IMR-90 (cell line): ENCODE measurements around the gene SCFD1. TPM values are rescaled to one million over a fixed set of nuclear protein-coding genes. Genes with fewer than 3 reads are reported as not detected.

Experiments used
- ATAC-seq: fragments of 200-7000 bp; cut with Tn5 transposase; 2 replicates; pipeline ENCODE4 v1.9.1; 2020; ENCODE audit warnings: low read depth, mild to moderate bottlenecking, moderate library complexity
- BruUV-seq: library from RNA; stranded (reverse); fragments of 400-500 nt; replicated peaks from 2 replicates; lab custom pipeline; 2021; lab: Mats Ljungman, UMichigan
- CTCF ChIA-PET: fragments of 300-600 bp; formaldehyde crosslinking; extraction: SDS; loops from one replicate; lab custom pipeline; 2021; ENCODE audit warnings: antibody characterized with exemption; lab: Yijun Ruan, JAX
- POLR2A ChIA-PET: fragments of 300-600 bp; sonication (Branson Sonifier 250); formaldehyde crosslinking; loops from one replicate; lab custom pipeline; 2022; ENCODE audit warnings: antibody characterized with exemption; ENCODE audit not compliant: unreplicated experiment; lab: Charles Lee
- DNase-seq: peaks from one replicate; pipeline ENCODE4 v3.0.0; 2013
- H2AFZ ChIP-seq: replicated peaks from 2 replicates; pipeline ENCODE3; 2013; ENCODE audit warnings: low read length, mild to moderate bottlenecking; ENCODE audit not compliant: poor library complexity
- H2AK5ac ChIP-seq: 2 replicates; pipeline ENCODE4 v1.6.1; 2013; ENCODE audit warnings: low read depth, low read length, inconsistent platforms
- H2AK9ac ChIP-seq: replicated peaks from 2 replicates; pipeline ENCODE3; 2013; ENCODE audit warnings: mild to moderate bottlenecking, low read depth, low read length, moderate library complexity; ENCODE audit not compliant: poor library complexity
- H2BK120ac ChIP-seq: 2 replicates; pipeline ENCODE4 v1.6.1; 2013; ENCODE audit warnings: low read depth, low read length, inconsistent platforms
- H2BK15ac ChIP-seq: 3 replicates; pipeline ENCODE4 v1.6.1; 2013; ENCODE audit warnings: low read depth, low read length, inconsistent platforms
- H2BK20ac ChIP-seq: 2 replicates; pipeline ENCODE4 v1.6.1; 2013; ENCODE audit warnings: low read depth, mild to moderate bottlenecking, inconsistent platforms, low read length, moderate library complexity
- H2BK5ac ChIP-seq: 2 replicates; pipeline ENCODE4 v1.6.1; 2013; ENCODE audit warnings: mild to moderate bottlenecking, low read depth, low read length, inconsistent platforms; ENCODE audit not compliant: poor library complexity, severe bottlenecking
- H3K14ac ChIP-seq: replicated peaks from 2 replicates; pipeline ENCODE4 v1.6.1; 2013; ENCODE audit warnings: low read depth, low read length, inconsistent platforms
- H3K18ac ChIP-seq: 2 replicates; pipeline ENCODE4 v1.6.1; 2013; ENCODE audit warnings: low read depth, low read length, control low read depth
- H3K23ac ChIP-seq: 2 replicates; pipeline ENCODE4 v1.6.1; 2013; ENCODE audit warnings: low read depth, low read length, inconsistent platforms
- H3K27ac ChIP-seq: 2 replicates; pipeline ENCODE4 v1.5.1; 2013; ENCODE audit warnings: mild to moderate bottlenecking, control low read depth, low read length; ENCODE audit not compliant: insufficient read depth
- H3K27me3 ChIP-seq: 2 replicates; pipeline ENCODE4 v1.6.1; 2013; ENCODE audit warnings: low read length; ENCODE audit not compliant: control insufficient read depth, insufficient read depth
- H3K36me3 ChIP-seq: 2 replicates; pipeline ENCODE4 v1.6.1; 2013; ENCODE audit warnings: low read length, mixed read lengths; ENCODE audit not compliant: control insufficient read depth, insufficient read depth
- H3K4ac ChIP-seq: 2 replicates; pipeline ENCODE4 v1.6.1; 2013; ENCODE audit warnings: low read depth, low read length, inconsistent platforms
- H3K4me1 ChIP-seq: 2 replicates; pipeline ENCODE4 v1.6.1; 2013; ENCODE audit warnings: low read length, mixed read lengths; ENCODE audit not compliant: control insufficient read depth, insufficient read depth
- H3K4me2 ChIP-seq: 2 replicates; pipeline ENCODE4 v1.6.1; 2013; ENCODE audit warnings: low read depth, mild to moderate bottlenecking, control low read depth, low read length, moderate library complexity
- H3K4me3 ChIP-seq: 2 replicates; pipeline ENCODE4 v1.5.1; 2013; ENCODE audit warnings: low read depth, mild to moderate bottlenecking, control low read depth, low read length, moderate library complexity; ENCODE audit not compliant: insufficient read depth
- H3K56ac ChIP-seq: 2 replicates; pipeline ENCODE4 v1.6.1; 2013; ENCODE audit warnings: low read length, inconsistent platforms; ENCODE audit not compliant: insufficient read depth; ENCODE audit errors: extremely low read depth
- H3K79me1 ChIP-seq, 2 experiments: 2 replicates each; pipeline ENCODE4 v1.6.1; 2013; ENCODE audit warnings: low read length in 2 of 2, inconsistent platforms in 1 of 2, low read depth in 1 of 2
- H3K9ac ChIP-seq: 2 replicates; pipeline ENCODE4 v1.6.1; 2013; ENCODE audit warnings: low read depth, low read length, control low read depth
- H3K9me1 ChIP-seq: 2 replicates; pipeline ENCODE4 v1.6.1; 2013; ENCODE audit warnings: low read length, inconsistent platforms; ENCODE audit not compliant: insufficient read depth
- H3K9me3 ChIP-seq: 2 replicates; pipeline ENCODE4 v1.6.1; 2013; ENCODE audit warnings: low read length; ENCODE audit not compliant: control insufficient read depth, insufficient read depth
- H4K20me1 ChIP-seq: 2 replicates; pipeline ENCODE4 v1.6.1; 2013; ENCODE audit warnings: low read length, inconsistent platforms; ENCODE audit not compliant: insufficient read depth
- H4K5ac ChIP-seq: 2 replicates; pipeline ENCODE4 v1.6.1; 2013; ENCODE audit warnings: mild to moderate bottlenecking, low read depth, low read length, control low read depth
- H4K8ac ChIP-seq, 2 experiments: 2 replicates each; pipeline ENCODE4 v1.6.1; 2013; ENCODE audit warnings: low read depth in 2 of 2, low read length in 2 of 2, control low read depth in 1 of 2, inconsistent platforms in 1 of 2
- H4K91ac ChIP-seq: 2 replicates; pipeline ENCODE4 v1.6.1; 2013; ENCODE audit warnings: low read depth, low read length, inconsistent platforms; ENCODE audit not compliant: insufficient read depth
- BHLHE40 ChIP-seq: fragments of 150-350 bp; IDR thresholded peaks from 2 replicates; pipeline ENCODE4 v1.6.1; 2016; ENCODE audit warnings: mild to moderate bottlenecking, low read depth, low read length
- MAZ ChIP-seq: IDR thresholded peaks from 2 replicates; pipeline ENCODE4 v1.6.1; 2012; ENCODE audit warnings: low read depth, mild to moderate bottlenecking, low read length, improper control_type of control experiment, moderate library complexity, borderline replicate concordance
- RAD21 ChIP-seq: IDR thresholded peaks from 2 replicates; pipeline ENCODE4 v1.6.1; 2012; ENCODE audit warnings: low read length, improper control_type of control experiment
- RCOR1 ChIP-seq: IDR thresholded peaks from 2 replicates; pipeline ENCODE4 v1.6.1; 2012; ENCODE audit warnings: mild to moderate bottlenecking, low read length, improper control_type of control experiment; ENCODE audit not compliant: insufficient replicate concordance
- SMC3 ChIP-seq: fragments of 150-350 bp; IDR thresholded peaks from 2 replicates; pipeline ENCODE4 v1.6.1; 2016; ENCODE audit warnings: low read depth, mild to moderate bottlenecking, antibody characterized with exemption, low read length, moderate library complexity
- WGBS, 2 experiments: methylation state at CpG; one replicate each; pipeline versions ENCODE4 v1.1.5 to v1.1.7; 2013; ENCODE audit warnings: missing lambda C conversion rate in 2 of 2; ENCODE audit not compliant: insufficient read length in 1 of 2; ENCODE audit errors: extremely low coverage in 2 of 2; 5-methylcytosine and 5-hydroxymethylcytosine counted together
- dilution Hi-C: fragments of 300-500 bp; cut with HindIII; formaldehyde crosslinking; loops from one replicate; pipeline ENCODE4 v1.14.3; 2018; ENCODE audit warnings: low sequenced_read_pairs; ENCODE audit not compliant: unreplicated experiment
- in situ Hi-C: fragments of 300-500 bp; cut with MboI; formaldehyde crosslinking; loops from 3 replicates; pipeline ENCODE4 v1.14.3; 2019; ENCODE audit warnings: low sequenced_read_pairs, inconsistent platforms, mixed read lengths
- intact Hi-C: fragments of 100-400 bp; cut with micrococcal nuclease; formaldehyde crosslinking; loops from 2 replicates; pipeline ENCODE4 v1.10.0; 2022
- polyA plus RNA-seq, 3 experiments: library from polyadenylated mRNA; depleted of rRNA; stranded (reverse); fragments of >200 nt; gene quantifications; 2 replicates each; pipeline ENCODE4 v1.2.3, GENCODE V29; 2012; ENCODE audit warnings: low replicate concordance in 1 of 3
- total RNA-seq: library from RNA; depleted of rRNA; stranded (reverse); fragments of >200 nt; gene quantifications from 2 replicates; pipeline ENCODE4 v1.2.3, GENCODE V29; 2012
- TF ChIP-seq, protein P1 (sequence below): fragments of 150-350 bp; IDR thresholded peaks from 2 replicates; pipeline ENCODE4 v1.6.1; 2017; ENCODE audit warnings: mild to moderate bottlenecking, antibody characterized with exemption, low read length, low read depth
- TF ChIP-seq, protein P2 (sequence below): fragments of 150-350 bp; IDR thresholded peaks from 2 replicates; pipeline ENCODE4 v1.6.1; 2016; ENCODE audit warnings: low read depth, mild to moderate bottlenecking, low read length, moderate library complexity, borderline replicate concordance

SCFD1 gene
- total and polyA plus RNA-seq, 2 of the 4 experiments (the other 2 are of a cell fraction), result 51.4 to 74.0 TPM

DNA sequence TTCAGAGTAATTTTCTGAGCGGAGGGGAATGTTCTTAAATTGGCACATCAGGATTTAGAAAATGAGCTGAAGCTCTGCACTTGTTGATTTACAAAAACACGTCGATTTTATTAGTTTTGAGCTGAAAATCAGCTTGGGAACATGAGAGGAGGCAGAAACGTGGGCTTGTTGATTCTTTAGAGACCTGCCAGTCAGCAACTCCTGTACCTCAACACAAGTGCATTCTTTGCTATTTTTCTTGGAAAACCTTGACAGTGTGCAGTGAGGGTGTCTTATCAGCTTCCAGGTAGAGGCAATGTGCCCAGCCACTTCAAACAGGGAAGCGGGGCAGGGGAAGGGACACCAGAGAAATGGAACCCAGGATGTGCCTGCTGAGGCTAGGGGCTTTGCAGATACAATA is 149.5 kb downstream of the SCFD1 start:
- Histone ChIP-seq H3K23ac (no peak overlapping the region), H3K79me1 (no peaks in the 10 kb centered on the region), H4K91ac (no peak overlapping the region), H4K8ac (no peak overlapping the region), H3K36me3 (no peaks in the 10 kb centered on the region), H2AK9ac (no peak overlapping the region), H3K27me3 (peaks cover 34% of the 10 kb centered on the region), H3K4me2 (no peak overlapping the region), H3K56ac (no peak overlapping the region), H4K5ac (no peak overlapping the region), H2BK20ac (no peak overlapping the region), H2BK15ac (no peak overlapping the region), H3K4ac (no peak overlapping the region), H2AK5ac (no peak overlapping the region), H3K14ac (no peak overlapping the region), H3K4me3 (no peak overlapping the region), H3K9ac (no peak overlapping the region), H3K4me1 (no peaks in the 10 kb centered on the region), H2BK5ac (no peak overlapping the region), H2AFZ (no peak overlapping the region), H3K18ac (no peak overlapping the region), H4K20me1 (no peaks in the 10 kb centered on the region), H3K27ac (no peak overlapping the region), H2BK120ac (no peak overlapping the region), H3K9me1 (no peaks in the 10 kb centered on the region), H3K9me3 (no peaks in the 10 kb centered on the region; the same call in 1 of the 2 replicates)
- ATAC-seq (no peak), DNase-seq (no peak)
- dilution Hi-C loops (no loop called here), in situ Hi-C loops (no loop called here), intact Hi-C loops (no loop called here)
- ChIA-PET POLR2A (no interaction called here), CTCF (interaction anchor here (0.6 kb wide), 1 partner anchor 286 kb away, joined by 3 read pairs; no protein-coding TSS in a partner anchor)
- whole genome bisulfite sequencing, 2 experiments, result no CpG with 5 or more reads among the region's 5 CpGs
- TF ChIP-seq BHLHE40 (no peak), MAZ (no peak), RCOR1 (no peak), SMC3 (no peak), RAD21 (no peak)
- TF ChIP-seq, protein P1, sequence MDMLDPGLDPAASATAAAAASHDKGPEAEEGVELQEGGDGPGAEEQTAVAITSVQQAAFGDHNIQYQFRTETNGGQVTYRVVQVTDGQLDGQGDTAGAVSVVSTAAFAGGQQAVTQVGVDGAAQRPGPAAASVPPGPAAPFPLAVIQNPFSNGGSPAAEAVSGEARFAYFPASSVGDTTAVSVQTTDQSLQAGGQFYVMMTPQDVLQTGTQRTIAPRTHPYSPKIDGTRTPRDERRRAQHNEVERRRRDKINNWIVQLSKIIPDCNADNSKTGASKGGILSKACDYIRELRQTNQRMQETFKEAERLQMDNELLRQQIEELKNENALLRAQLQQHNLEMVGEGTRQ, result no peak
- TF ChIP-seq, protein P2, sequence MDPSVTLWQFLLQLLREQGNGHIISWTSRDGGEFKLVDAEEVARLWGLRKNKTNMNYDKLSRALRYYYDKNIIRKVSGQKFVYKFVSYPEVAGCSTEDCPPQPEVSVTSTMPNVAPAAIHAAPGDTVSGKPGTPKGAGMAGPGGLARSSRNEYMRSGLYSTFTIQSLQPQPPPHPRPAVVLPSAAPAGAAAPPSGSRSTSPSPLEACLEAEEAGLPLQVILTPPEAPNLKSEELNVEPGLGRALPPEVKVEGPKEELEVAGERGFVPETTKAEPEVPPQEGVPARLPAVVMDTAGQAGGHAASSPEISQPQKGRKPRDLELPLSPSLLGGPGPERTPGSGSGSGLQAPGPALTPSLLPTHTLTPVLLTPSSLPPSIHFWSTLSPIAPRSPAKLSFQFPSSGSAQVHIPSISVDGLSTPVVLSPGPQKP, result no peak
- BruUV-seq, result no TSS peak
